Measurements from ENCODE around the gene TARDBP.
"Not testable (repeated sequence)": the region's sequence is repeated elsewhere in the genome, so short reads cannot be mapped to it uniquely, and the experiment has no call there.

Gene TARDBP

DNA sequence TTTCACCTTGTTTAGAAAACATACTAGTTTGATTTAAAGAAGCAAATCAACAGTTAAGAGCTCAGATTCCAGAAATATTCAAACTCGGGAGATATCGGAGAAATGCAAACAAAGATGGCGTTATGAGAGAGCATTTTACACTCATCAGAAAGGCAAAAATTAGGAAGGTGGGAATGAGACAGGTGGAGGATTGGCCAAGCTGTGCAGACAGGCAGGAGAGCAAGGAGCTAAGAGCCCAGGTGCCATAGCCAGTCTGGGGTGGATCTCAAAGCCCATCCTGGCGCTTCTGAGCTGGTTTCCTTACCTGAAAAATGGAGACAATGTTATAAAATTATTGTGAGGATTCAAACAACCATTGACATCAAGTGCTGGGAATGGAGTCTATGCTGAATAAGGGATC, 19.6 kb upstream of the TARDBP start:
- no peak for DNase-seq (ENCODE audit: low spot score)

DNA sequence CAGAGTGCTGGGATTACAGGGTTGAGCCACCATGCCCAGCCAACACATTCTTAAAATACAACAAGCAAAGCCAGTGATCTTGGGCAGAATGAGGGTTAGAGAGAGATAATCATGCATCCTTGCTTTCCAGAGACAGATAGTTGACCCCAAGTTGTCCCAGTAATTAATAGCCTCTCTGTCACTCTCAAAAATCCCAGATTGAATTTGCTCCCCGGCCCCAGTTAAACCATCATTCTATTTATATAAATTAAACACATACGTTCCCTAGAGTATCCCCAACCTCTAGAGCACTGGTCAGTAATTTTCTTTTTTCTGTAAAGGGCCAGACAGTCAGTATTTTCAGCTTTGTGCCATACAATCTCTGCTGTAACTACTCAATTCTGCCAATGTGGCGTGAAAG, 16.4 kb upstream of the TARDBP start:
- no peak for DNase-seq (ENCODE audit: low spot score)

GRCh38 chr1:11000526-11000925, 11.9 kb upstream of the TARDBP start:
- no peak for DNase-seq (ENCODE audit: low spot score)

DNA sequence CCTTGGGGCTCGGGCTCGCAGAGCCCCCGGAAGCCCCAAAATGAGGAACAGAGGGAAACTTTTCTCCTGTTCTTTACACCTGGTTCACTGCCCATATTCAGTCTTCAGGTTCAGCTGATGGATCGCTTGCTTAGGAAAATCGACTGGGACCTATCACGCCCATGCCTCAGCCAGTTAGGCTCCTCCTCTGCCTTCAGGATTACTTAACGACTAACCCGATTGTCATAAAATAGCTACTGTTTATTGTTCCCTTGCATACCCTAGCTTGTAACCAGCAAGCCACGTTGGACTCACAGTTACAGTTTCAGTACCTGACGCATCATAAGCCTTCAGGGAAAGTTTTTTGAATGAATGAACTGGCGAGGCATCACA, 692 bp downstream of the TARDBP start:
- DNase-seq (ENCODE audit: low spot score), result peak; percentile 26

DNA sequence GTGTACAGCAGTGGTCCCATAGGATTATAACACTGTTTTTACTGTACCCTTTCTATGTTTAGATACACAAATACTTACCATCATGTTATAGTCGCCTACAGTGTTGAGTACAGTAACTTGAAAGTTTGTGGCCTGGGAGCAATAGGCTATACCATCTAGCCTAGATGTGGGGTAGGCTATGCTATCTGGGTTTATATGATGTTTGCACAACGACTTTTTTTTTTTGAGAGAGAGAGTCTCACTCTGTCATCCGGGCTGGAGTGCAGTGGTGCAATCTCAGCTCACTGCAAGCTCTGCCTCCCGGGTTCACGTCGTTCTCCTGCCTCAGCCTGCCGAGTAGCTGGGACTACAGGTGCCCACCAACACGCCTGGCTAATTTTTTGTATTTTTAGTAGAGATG, 6.9 kb downstream of the TARDBP start:
- not testable (repeated sequence) for DNase-seq (ENCODE audit: low spot score)

- DNase-seq (ENCODE audit: low spot score), result no peak
Measured at GRCh38 chr1:11019971-11020370, 7.5 kb downstream of the TARDBP start.

- no peak for DNase-seq (ENCODE audit: low spot score)
Measured at GRCh38 chr1:11023201-11023600, 10.7 kb downstream of the TARDBP start.

- DNase-seq (ENCODE audit: low spot score), result no peak
Measured at GRCh38 chr1:11024154-11024873, 11.9 kb downstream of the TARDBP start.

- no peak for DNase-seq (ENCODE audit: low spot score)
Measured at GRCh38 chr1:11024874-11025203, 12.4 kb downstream of the TARDBP start.

DNA sequence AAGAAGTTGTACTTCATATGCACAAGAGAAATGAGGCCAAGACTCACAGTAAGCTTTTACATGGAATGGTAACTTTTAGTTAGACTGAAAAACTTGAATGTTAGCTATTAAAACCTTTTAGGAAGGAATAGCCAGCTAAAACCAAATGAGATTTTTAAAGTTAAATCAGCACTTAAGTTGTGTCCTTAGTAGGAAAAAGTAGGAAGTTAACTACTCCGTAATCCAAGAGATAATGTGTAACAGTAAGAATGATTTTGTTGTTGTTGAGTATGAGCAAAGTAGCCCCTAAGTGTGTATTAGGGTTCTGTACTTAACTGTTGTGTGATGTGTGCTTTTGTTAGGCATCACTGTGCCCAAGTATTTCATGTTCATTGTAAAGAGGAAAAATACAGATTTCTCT, 13.2 kb downstream of the TARDBP start:
- DNase-seq (ENCODE audit: low spot score), result no peak

DNA sequence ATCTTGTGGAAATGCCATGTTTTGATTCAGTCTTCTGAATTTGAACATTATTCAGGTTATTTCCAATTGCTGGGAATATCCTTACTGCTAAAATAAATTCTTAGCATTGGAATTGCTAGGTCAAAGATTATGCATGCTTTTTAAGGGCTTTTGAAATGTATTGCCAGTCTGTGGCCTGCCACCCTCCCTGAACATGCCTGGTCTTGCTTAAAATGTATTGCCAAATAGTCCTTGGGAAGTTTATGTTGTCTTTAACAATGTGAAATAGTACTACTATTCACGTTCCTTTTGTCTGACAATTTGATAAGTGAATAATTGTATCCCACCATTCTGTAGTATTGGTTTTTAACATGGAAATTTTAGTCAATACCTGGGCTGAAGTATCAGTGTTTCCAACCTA, 13.6 kb downstream of the TARDBP start:
- no peak for DNase-seq (ENCODE audit: low spot score)

DNA sequence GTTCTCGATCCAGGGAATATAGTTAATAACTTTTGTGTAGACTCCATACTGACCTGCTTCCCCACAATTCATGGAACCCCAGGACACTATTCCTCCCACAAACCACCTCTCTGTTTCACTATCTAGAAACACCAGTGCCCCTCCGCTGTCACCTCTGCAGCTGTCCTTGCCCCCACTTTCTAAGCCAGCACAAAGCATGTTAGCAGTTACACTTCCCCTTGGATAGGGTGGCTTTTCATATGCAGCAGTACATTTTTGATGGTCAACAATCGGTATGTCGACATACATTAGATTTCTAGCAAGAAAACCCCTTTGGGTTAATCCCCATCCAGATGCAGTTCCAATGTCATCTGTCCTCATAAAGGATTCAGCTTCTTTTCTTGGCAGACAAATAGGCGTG, 14.4 kb downstream of the TARDBP start:
- no peak for DNase-seq (ENCODE audit: low spot score)

DNA sequence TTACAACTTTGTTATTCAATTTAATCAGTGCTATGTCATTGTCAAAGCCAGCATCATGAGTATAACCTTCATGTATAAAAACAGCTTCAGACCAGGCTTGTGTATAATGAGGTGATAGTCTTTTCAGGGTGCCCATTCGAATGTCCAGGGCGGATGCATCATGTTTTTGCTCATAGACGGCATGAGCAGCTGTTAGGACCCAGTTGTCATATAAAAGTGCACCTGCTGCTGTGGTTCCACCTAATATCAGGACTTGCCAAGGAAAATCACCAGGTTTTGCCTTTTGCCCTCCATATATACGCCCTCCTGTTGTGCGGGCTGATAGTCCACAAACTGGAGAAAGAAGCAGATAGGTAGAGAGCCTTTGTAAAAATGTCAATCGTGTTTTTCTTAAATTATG, 14.9 kb downstream of the TARDBP start:
- DNase-seq (ENCODE audit: low spot score), result no peak

DNA sequence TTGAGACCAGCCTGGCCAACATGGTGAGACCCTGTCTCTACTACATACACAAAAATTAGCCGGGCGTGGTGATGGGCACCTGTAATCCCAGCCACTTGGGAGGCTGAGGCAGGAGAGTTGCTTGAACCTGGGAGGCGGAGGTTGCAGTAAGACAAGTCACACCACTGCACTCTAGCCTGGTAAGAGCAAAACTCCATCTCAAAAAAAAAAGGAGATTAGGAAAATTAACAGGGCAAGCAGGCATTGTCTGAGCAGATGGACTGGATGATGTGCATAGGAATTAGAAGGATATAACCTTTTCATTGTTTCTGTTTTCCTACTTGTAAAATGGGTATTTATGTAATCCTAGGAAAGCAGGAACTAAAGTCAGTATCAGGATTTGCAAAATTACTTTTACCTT, 15.6 kb downstream of the TARDBP start:
- DNase-seq (ENCODE audit: low spot score), result no peak

- DNase-seq (ENCODE audit: low spot score), result no peak
Measured at GRCh38 chr1:11030865-11031264, 18.4 kb downstream of the TARDBP start.

GRCh38 chr1:11031624-11032262, 19.3 kb downstream of the TARDBP start:
- DNase-seq (ENCODE audit: low spot score), result no peak

DNA sequence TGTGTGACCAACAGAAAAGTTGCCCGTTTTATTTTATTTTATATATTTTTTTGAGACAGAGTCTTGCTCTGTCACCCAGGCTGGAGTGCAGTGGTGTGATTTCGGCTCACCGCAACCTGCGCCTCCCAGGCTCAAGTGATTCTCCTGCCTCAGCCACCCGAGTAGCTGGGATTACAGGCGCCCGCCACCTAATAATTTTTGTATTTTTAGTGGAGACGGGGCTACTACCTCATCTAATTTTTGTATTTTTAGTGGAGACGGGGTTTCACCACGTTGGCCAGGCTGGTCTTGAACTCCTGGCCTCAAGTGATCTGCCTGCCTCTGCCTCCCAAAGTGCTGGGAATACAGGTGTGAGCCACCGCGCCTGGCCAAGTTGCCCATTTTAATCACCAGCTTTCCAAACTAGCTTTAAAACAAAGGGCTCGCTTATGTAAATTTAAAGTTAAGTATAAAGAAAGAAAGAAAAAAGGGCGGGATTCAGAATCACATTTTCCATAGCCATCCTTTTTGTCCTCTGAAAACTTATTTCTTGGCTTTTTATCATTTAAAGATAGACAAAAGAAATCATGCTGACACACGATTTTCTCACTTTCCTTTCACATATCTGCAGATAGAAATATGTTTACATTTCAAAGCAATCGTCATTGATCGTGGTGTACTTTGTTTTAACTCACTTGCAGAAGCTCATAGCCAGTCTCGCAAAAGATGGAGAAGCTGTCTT, 24.7 kb downstream of the TARDBP start:
- DNase-seq (ENCODE audit: low spot score), result not testable (repeated sequence)

DNA sequence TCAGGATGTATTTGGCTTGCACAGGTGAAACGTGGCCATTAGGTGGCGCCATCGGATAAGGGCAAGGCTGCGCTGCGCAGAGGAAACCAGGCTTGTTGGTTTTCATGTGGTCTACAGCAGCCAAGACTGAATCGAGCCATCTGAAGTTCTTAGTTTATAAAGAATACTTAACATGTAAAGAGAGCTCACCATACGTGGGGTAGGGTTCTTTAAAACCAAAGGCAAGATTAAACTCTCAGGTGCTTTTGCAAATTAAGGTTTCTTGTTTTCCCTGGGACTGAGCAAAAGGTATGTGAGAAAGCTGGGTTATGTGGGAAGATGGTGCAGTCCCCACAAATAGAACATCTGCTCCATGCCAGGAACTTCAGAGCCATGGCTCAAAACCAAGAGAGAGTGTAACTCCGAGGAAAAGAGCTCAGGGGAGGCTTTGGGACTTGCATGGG, 25.3 kb downstream of the TARDBP start:
- DNase-seq (ENCODE audit: low spot score), result peak; percentile 83

- no peak for DNase-seq (ENCODE audit: low spot score)
Measured at GRCh38 chr1:11039351-11040104, 27.1 kb downstream of the TARDBP start.

DNA sequence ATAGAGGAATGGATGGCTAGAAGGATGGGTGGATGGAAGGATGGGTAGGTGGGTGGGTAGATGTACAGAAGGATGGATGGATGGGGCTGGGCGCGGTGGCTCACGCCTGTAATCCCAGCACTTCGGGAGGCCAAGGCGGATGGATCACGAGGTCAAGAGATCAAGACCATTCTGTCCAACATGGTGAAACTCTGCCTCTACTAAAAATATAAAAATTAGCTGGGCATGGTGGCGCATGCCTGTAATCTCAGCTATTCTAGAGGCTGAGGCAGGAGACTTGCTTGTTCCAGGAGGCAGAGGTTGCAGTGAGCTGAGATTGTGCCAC, 27.6 kb downstream of the TARDBP start:
- DNase-seq (ENCODE audit: low spot score), result not testable (repeated sequence)

GRCh38 chr1:11041048-11041447, 28.6 kb downstream of the TARDBP start:
- DNase-seq (ENCODE audit: low spot score), result no peak

DNA sequence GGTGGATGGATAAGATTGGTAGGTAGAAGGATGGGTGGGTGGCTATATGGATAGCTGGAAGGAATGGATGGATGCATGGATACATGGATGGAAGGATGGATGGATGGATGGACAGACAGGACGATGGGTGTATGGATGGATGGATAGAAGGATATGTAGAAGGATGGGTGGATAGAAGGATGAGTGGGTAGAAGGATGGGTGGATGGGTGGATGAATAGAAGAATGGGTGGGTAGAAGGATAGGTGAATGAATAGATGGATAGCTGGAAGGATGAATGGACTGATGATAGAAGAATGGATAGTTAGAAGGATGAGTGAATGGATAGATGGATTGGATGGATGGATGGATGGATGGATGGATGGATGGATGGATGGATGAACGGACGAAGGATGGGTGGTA, 29.6 kb downstream of the TARDBP start:
- DNase-seq (ENCODE audit: low spot score), result no peak
